Posterior vena cava (tissue), 2 donors: ENCODE measurements around the gene NID1. TPM values are rescaled to one million over a fixed set of nuclear protein-coding genes. Genes with fewer than 3 reads are reported as not detected.

Source experiments
- DNase-seq: peaks from one replicate; pipeline ENCODE4 v3.0.0-alpha.2; 2020; ENCODE audit warnings: low spot score
- intact Hi-C, 2 donors: fragments of 100-400 bp; cut with DNase I; formaldehyde crosslinking; loops; one replicate each; pipeline versions ENCODE4 v1.14.1 to v1.14.2; 2022 to 2023
- total RNA-seq, 2 donors: library from RNA; stranded (reverse); fragmentation: NEBNext Ultra II Directional; extraction: Animal tissue kit (Norgen Biotek cat#: 25700); gene quantifications; one replicate each; pipeline ENCODE4 v1.2.1, GENCODE V29; 2021
- donor health status: DM: yes; HTN: yes; CAD: no.
- donor health status: DM: yes; HTN: yes; CAD: no.

The NID1 gene
- total RNA-seq, 2 donors from 2014 or later = 122 to 189 TPM

DNA sequence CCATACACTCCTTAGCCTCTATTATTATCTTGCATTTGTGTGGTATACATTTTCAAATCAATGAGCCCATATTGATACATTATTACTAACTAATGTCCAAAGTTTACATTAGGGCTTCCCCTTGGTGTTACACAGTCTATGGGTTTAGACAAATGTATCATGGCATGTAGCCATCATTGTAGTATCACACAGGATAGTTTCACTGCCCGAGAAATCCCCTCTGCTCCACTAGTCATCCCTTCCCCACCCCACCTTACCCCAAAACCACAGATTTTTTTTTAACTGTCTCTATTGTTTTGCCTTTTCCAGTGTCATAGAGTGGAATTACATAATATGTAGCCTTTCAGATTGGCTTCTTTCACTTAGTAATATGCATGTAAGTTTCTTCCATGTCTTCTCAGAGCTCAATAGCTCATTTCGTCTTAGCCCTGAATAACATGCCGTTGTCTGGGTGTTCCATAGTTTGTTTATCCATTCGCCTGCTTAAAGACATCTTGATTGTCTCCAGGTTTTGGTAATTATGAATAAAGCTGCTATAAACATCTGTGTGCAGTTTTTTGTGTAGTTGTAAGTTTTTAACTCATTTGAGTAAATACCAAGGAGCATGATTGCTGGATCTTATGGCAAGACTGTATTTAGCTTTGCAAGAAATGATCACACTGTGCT is 111.8 kb downstream of the NID1 start:
- DNase-seq = no peak
- intact Hi-C loops = no loop called here

DNA sequence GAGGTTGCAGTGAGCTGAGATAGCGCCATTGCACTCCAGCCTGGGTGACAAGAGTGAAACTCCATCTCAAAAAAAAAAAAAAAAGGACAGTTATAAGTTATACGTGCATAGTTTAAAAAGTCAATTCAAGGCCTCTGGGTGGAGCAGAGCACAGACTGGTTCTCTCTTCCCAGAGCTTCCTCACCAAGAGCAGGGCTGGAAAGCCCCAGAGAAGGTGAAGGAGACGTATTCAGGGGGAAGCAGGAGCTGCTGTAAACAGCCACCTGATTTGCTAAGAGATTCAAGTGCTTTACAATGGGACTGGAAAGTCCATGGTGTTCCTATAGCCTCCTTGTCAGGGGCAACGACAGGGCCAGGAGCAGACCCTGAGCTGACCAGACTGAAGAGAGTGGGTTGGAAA is 113.2 kb downstream of the NID1 start:
- DNase-seq = no peak
- intact Hi-C loops = no loop called here

GRCh38 chr1:235950318-235950717 is 114.6 kb downstream of the NID1 start:
- no peak for DNase-seq
- intact Hi-C loops = no loop called here

DNA sequence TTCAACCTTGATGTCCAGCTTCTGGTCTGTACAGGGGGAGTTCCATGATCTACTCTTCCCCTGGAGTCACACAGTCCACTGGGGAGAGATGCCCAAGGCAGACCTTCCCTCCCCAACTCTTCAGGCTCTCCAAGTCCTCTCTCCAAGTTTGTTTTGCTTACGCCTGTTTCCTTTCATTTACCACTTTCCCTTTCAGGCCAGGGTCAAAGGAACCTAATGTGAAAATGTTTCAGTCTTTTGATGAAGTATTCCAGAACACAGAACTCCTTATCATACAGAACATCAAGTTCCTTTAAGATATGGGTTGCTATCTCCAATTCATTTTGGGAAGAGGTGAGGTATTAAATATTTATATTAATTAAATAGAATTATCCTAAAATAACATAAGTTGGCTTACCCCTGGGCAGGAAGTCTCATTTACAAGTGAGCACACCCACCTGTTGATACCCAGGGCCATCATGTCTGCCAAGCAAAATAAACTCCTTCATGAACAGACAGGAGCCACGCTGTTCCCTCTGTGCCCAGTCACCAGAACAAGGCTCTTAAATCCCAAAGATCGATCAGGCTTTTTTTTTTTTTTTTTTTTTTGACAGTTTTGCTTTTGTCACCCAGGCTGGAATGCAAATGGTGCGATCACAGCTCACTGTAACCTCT is 116.0 kb downstream of the NID1 start:
- intact Hi-C loops = no loop called here
- DNase-seq = no peak

- intact Hi-C loops = no loop called here
- DNase-seq = no peak
Observed at GRCh38 chr1:235947989-235948388, 116.9 kb downstream of the NID1 start.

DNA sequence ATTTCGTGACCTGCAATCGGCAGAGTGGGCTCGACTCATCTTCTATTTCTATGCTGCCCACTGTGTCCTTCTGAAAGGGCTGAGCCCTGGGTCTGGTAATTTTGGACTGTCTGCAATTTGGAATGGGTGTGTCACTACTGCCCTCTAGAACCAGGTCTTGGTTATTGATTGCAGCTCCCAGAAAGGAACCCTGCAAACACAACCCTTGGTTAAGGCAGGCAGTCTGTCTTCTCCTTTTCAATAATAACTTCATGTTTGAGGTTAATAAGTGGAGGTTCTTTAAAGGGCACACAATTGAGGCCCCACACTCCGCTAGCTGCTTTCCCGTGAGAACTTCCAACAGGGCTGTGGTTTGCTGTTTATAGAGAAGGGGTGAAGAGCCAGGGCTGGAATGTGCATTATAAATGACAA is 118.3 kb downstream of the NID1 start:
- intact Hi-C loops = no loop called here
- no peak for DNase-seq

- DNase-seq = no peak
Observed at GRCh38 chr1:235945775-235946570, 118.9 kb downstream of the NID1 start.

GRCh38 chr1:235943581-235944114 is 121.2 kb downstream of the NID1 start:
- no peak for DNase-seq
- intact Hi-C loops = no loop called here

More at GRCh38 chr1:235945775-235946570, 118.9 kb downstream of the NID1 start:
- intact Hi-C loops = no loop called here

GRCh38 chr1:235942979-235943575 is 121.8 kb downstream of the NID1 start:
- no peak for DNase-seq
- intact Hi-C loops = no loop called here

GRCh38 chr1:235942625-235942934 is 122.3 kb downstream of the NID1 start:
- DNase-seq = no peak
- intact Hi-C loops = no loop called here

- intact Hi-C loops = no loop called here
- DNase-seq = no peak
Observed at GRCh38 chr1:235941876-235942624, 122.8 kb downstream of the NID1 start.

DNA sequence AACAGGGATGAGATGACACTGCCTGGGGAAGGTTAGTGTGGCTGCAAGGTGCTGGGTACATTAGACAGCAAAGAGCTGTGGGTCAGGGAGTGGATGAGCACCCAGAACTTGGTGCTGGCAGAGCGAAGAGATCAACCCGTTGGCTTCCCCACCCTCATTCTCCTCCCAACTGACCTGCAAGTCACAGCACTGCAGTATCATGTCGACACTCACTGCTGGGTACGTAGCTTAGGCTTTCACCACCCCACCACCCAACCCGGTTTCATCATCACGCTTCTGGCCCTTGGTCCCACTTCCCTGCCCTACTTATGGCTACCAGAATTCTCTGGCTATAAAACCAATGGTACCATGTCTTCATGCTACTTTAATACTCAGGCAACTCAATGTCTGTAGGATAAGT is 124.6 kb downstream of the NID1 start:
- intact Hi-C loops = no loop called here
- no peak for DNase-seq

- DNase-seq = no peak
- intact Hi-C loops = no loop called here
Observed at GRCh38 chr1:235939480-235939775, 125.5 kb downstream of the NID1 start.

GRCh38 chr1:235938709-235939479 is 126.0 kb downstream of the NID1 start:
- DNase-seq = no peak
- intact Hi-C loops = no loop called here

- no peak for DNase-seq
- intact Hi-C loops = no loop called here
Observed at GRCh38 chr1:235937123-235937522, 127.8 kb downstream of the NID1 start.

GRCh38 chr1:235935235-235936225 is 129.4 kb downstream of the NID1 start:
- no peak for DNase-seq
- intact Hi-C loops = no loop called here

GRCh38 chr1:235933766-235934116 is 131.1 kb downstream of the NID1 start:
- intact Hi-C loops = no loop called here
- no peak for DNase-seq
